HG03139 (cell line): ENCODE data around the gene ZDHHC14.

ENCODE experiments used
- ATAC-seq: cut with Tn5 transposase; IDR thresholded peaks from one replicate; pipeline ENCODE4 v1.9.1; 2021; ENCODE audit not compliant: unreplicated experiment

ZDHHC14 gene

GRCh38 chr6:157514659-157515496 lies 133.9 kb downstream of the ZDHHC14 start:
- no peak for ATAC-seq

DNA sequence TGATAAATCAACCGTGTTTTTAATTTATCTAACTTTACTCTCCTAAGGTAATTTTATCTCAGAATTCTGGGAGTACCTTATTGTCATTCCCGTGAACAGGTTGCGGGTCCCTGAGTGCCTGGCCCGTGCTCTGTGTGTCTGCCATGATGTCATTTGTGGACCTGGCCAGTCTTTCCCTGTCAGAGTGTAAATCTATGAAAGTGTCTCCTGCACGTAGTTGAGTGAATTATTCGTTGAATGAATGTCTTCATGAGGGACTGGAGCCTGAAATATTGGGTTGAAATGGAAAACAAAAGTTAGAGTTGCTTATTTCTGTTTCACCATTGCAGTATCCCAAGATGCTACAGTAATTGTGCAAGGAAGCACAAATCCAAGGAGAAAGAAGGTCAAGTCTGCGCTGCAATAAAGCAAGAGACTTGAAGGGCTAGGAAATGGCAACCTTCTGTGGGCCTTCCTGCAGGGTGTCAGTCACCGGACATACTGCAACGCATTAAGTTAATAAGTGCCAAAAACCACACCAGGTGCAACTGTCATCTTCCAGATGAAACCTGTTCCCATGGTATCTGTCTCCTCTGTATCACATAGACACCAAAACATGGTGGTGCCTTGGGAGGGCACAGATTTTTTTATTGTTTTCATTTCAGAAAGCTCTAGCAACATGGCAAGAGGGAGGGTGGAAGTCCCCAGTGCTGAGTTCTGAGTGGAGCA lies 135.5 kb downstream of the ZDHHC14 start:
- peak; percentile 73 for ATAC-seq

GRCh38 chr6:157517601-157518359 lies 136.8 kb downstream of the ZDHHC14 start:
- ATAC-seq = no peak

- ATAC-seq = no peak
Observed at GRCh38 chr6:157518397-157519250, 137.6 kb downstream of the ZDHHC14 start.

GRCh38 chr6:157519255-157520116 lies 138.5 kb downstream of the ZDHHC14 start:
- no peak for ATAC-seq

DNA sequence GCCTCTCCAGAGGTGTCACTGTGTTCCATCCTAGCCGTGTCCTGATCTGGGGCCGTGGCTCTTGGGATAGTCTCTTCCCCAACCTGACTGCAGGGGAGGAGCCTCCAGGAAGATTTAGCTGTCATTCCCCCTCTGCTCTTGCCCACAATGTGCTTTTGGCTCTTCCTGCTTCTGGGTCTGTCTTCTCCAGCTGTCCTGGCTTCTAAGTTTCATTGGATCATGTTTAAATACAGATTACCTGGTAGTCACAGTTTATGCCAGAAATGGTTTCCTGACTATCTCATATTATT lies 139.1 kb downstream of the ZDHHC14 start:
- ATAC-seq = no peak

- ATAC-seq = no peak
Observed at GRCh38 chr6:157520596-157521361, 139.8 kb downstream of the ZDHHC14 start.

DNA sequence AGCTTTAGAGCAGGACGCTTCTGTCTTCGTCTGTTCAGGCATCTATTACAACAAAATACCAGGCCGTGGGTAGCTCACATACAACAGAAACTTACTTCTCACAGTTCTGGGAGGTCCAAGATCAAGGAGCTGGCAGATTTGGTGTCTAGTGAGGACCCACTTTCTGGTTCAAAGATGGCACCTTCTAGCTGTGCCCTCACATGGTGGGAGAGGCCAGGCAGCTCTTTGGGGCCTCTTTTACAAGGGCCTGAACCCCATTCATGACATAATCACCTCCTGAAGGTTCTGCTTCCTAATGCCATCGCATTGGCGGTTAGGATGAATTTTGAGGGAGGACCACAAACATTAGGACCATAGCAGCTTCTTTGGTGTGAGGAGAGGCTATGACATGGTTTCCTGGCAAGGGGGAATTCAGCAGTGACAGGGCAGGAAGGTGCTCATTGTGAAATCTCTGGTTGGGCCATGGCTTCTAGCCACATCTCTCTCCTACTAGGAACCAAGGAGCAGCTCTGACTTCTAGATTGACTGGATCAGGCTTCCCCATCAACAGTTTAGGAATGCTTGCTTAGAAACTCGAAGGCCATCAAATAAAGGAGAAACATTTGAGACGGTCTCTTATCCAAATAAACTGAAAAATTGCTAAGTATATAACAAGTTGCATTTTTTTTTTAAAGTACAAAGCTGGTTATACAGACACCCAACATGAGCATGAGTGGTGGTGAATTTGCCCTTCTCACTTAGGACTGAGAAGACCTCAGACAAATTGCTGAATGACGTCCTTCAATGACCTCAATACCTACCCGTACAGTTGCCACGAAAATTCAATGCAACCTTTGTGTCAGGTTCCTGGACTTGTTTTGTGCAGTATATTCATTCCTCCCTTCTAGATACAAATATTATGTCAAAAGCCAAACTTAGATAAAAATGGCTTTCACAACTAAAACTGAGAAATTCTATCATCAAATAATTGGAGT lies 140.7 kb downstream of the ZDHHC14 start:
- ATAC-seq = no peak

- no peak for ATAC-seq
Observed at GRCh38 chr6:157522472-157522871, 141.5 kb downstream of the ZDHHC14 start.

DNA sequence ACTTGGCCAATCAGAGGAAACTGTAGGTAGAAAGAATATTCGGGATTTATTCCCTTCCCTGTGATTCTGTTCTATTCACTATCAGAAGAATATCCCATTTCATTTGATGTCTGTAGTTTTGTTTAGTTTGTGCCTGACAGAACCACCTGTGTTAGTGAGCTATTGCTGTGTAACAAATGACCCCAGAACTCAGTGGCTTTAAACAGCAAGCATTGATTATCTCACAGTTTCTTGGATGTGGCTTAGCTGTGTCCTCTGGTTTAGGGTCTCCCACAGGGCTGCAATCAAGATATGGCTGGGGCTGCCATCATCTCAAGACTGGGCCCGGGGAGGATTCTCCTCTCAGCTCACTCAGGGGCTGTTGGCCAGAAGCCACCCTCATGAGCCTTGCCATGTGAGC lies 143.7 kb downstream of the ZDHHC14 start:
- ATAC-seq = no peak

- no peak for ATAC-seq
Observed at GRCh38 chr6:157525292-157525889, 144.4 kb downstream of the ZDHHC14 start.

- ATAC-seq = no peak
Observed at GRCh38 chr6:157525918-157526425, 145.0 kb downstream of the ZDHHC14 start.

DNA sequence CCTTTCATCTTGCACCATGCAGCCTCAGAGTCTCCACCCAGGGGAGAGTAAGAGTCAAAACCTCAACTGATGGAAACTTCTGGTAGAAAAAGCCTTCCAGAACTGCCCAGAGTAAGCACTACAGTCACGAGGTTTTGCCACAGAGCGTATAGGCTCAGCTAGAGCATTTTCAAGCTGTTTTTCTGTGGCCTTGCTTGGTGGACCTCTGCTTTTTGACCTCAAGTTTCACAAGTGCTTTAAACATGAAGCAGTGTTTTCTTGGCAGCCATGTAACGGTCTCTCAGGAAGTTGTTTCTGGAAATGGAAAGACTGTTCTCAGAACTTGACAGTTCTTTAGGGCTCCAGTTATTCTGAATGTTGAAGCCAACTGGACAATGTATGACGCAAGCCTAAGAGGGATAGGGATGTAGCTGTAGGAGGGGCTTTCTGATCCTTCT lies 146.5 kb downstream of the ZDHHC14 start:
- ATAC-seq = peak; percentile 65

DNA sequence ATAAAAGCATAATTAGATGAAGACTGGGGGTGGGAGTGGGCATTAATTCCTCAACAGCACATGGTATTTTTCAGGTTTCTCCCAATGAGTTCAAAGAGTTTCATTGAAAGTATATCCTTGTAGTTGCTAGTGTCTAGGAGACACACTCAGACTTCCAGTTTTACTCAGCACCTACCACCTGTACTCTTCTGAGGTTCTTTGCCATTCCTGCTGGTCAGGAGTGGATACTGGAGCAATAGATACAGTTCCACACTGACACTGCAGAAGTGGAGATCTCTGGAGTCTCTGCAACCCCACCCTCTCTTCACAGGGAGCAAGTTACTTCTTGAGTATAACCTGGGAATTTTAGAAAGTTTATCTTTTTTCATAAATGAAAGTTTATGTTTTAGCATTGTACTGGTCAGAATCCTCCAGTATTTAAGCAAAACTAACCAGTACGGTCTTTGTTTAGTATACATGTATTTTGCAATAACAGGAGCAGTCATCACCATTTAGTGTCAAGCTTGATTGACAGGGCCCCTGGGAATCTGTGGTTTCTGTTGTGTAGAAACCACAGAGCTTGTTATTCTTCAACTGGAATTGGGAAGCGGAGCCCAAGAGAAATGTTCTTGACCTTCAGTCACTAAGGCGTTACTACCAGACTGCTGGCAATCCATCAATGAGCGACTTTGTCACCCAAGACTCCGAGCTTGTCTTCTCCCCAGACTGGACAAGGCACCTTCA lies 148.1 kb downstream of the ZDHHC14 start:
- ATAC-seq = no peak

GRCh38 chr6:157529654-157530039 lies 148.7 kb downstream of the ZDHHC14 start:
- ATAC-seq = no peak

DNA sequence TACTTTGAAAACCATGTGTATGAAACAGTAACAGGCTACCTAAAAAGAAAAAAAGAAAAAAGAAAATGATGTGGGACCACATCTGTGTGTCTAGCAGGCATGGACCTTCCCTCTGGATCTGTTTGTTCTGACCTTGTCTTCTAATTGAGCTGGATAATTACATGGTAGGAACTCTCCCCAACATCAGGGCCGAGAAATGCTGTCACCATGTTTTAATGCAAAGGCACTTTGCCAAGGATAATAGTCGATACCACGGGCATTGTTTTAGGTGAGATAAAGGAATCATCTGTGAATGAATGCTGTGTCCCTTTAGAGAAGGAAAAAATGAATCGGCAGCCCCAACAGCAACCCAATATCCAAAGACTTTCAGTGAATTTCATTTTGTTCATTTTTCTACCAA lies 149.1 kb downstream of the ZDHHC14 start:
- no peak for ATAC-seq

- ATAC-seq = no peak
Observed at GRCh38 chr6:157530724-157531168, 149.8 kb downstream of the ZDHHC14 start.
